Endothelial cell of umbilical vein (primary cell): ENCODE results near the gene VEGFC. TPM values are rescaled to one million over a fixed set of nuclear protein-coding genes. Genes with fewer than 3 reads are reported as not detected.

ENCODE experiments used
- BruUV-seq: library from RNA; stranded (reverse); fragments of 400-500 nt; replicated peaks from 2 replicates; lab custom pipeline; 2021; lab: Mats Ljungman, UMichigan
- CTCF ChIA-PET: fragments of 300-600, 350-600 bp; sonication (Branson Sonifier 250); formaldehyde crosslinking; loops from one replicate; lab custom pipeline; 2021; ENCODE audit warnings: antibody characterized with exemption, inconsistent platforms; lab: Charles Lee
- POLR2A ChIA-PET: fragments of 300-600, 350-600 bp; sonication (Branson Sonifier 250); formaldehyde crosslinking; loops from one replicate; lab custom pipeline; 2021; ENCODE audit warnings: antibody characterized with exemption, inconsistent platforms; lab: Charles Lee
- DNase-seq: peaks from one replicate; pipeline ENCODE4 v3.0.0-alpha.2; 2011; ENCODE audit warnings: low read depth, low spot score
- FAIRE-seq: peaks from 2 replicates; lab custom pipeline; 2011; peaks lifted over from hg19 to GRCh38; lab: Jason Lieb, UNC
- H2AFZ ChIP-seq: 2 replicates; pipeline ENCODE4 v1.6.0; 2012; ENCODE audit warnings: low read depth, low read length, control low read depth, inconsistent platforms
- H3K27ac ChIP-seq: 2 replicates; pipeline ENCODE4 v1.5.1; 2011; ENCODE audit warnings: low read depth, mild to moderate bottlenecking, control low read depth, low read length, moderate library complexity; ENCODE audit not compliant: insufficient read depth
- H3K27me3 ChIP-seq, 2 experiments: 2 replicates each; pipeline versions ENCODE4 v1.6.0 to v1.6.1; 2011; ENCODE audit warnings: low read length in 2 of 2, mixed read lengths in 1 of 2; ENCODE audit not compliant: control insufficient read depth in 2 of 2, insufficient read depth in 2 of 2
- H3K36me3 ChIP-seq, 2 experiments: 2 replicates in 1 of 2; 3 replicates in 1 of 2; pipeline ENCODE4 v1.5.1; 2011; ENCODE audit warnings: low read length in 2 of 2, mild to moderate bottlenecking in 1 of 2, moderate library complexity in 1 of 2; ENCODE audit not compliant: control insufficient read depth in 2 of 2, insufficient read depth in 2 of 2; ENCODE audit errors: extremely low read depth in 1 of 2
- H3K4me1 ChIP-seq: 3 replicates; pipeline ENCODE4 v1.5.1; 2011; ENCODE audit warnings: mild to moderate bottlenecking, low read length; ENCODE audit not compliant: control insufficient read depth, insufficient read depth; ENCODE audit errors: extremely low read depth
- H3K4me2 ChIP-seq: 2 replicates; pipeline ENCODE4 v1.6.1; 2011; ENCODE audit warnings: low read length, control low read depth, mixed read lengths; ENCODE audit not compliant: insufficient read depth
- H3K4me3 ChIP-seq, 3 experiments: fragments of 200-600 bp in 1 of 3; sonication (generic), shearing (Covaris generic) in 1 of 3; replicated peaks in 1 of 3; 2 replicates each; pipeline ENCODE4 v1.5.1; 2011 to 2016; ENCODE audit warnings: control low read depth in 3 of 3, low read length in 3 of 3, mild to moderate bottlenecking in 2 of 3, inconsistent platforms in 1 of 3, low read depth in 1 of 3, moderate library complexity in 1 of 3; ENCODE audit not compliant: insufficient read depth in 1 of 3
- H3K79me2 ChIP-seq: 2 replicates; pipeline ENCODE4 v1.6.0; 2012; ENCODE audit warnings: low read length, inconsistent platforms; ENCODE audit not compliant: control insufficient read depth, insufficient read depth
- H3K9ac ChIP-seq: replicated peaks from 2 replicates; pipeline ENCODE3; 2011; ENCODE audit warnings: low read length, control low read depth; ENCODE audit not compliant: insufficient read depth; ENCODE audit errors: extremely low read depth
- H3K9me1 ChIP-seq: replicated peaks from 3 replicates; pipeline ENCODE4 v1.6.0; 2011; ENCODE audit warnings: mild to moderate bottlenecking, low read length; ENCODE audit not compliant: control insufficient read depth, insufficient read depth; ENCODE audit errors: extremely low read depth
- H3K9me3 ChIP-seq: replicated peaks from 2 replicates; pipeline ENCODE4 v1.5.1; 2012; ENCODE audit warnings: low read length, inconsistent platforms; ENCODE audit not compliant: control insufficient read depth, insufficient read depth
- H4K20me1 ChIP-seq: replicated peaks from 2 replicates; pipeline ENCODE3; 2011; ENCODE audit warnings: mild to moderate bottlenecking, low read length; ENCODE audit not compliant: control insufficient read depth, insufficient read depth; ENCODE audit errors: extremely low read depth
- GATA2 ChIP-seq: IDR thresholded peaks from 2 replicates; pipeline ENCODE4 v1.7.0; 2011; ENCODE audit warnings: low read depth, mild to moderate bottlenecking, moderate library complexity, mixed read lengths, low read length; ENCODE audit not compliant: insufficient read length, insufficient read depth
- JUN ChIP-seq: IDR thresholded peaks from 2 replicates; pipeline ENCODE4 v1.6.1; 2011; ENCODE audit warnings: borderline replicate concordance, low read depth; ENCODE audit not compliant: insufficient read length, insufficient read depth
- MAX ChIP-seq: IDR thresholded peaks from 2 replicates; pipeline ENCODE4 v1.6.1; 2011; ENCODE audit not compliant: insufficient read depth, insufficient read length
- MYC ChIP-seq: IDR thresholded peaks from one replicate; pipeline ENCODE4 v1.6.1; 2011; ENCODE audit warnings: mild to moderate bottlenecking, low read depth, low read length
- POLR2A ChIP-seq: IDR thresholded peaks from 2 replicates; pipeline ENCODE4 v1.6.1; 2012; ENCODE audit warnings: low read depth, mild to moderate bottlenecking, control low read depth, low read length
- POLR2AphosphoS5 ChIP-seq: IDR thresholded peaks from 2 replicates; pipeline ENCODE4 v1.6.1; 2012; ENCODE audit warnings: low read depth, mild to moderate bottlenecking, control low read depth, low read length, moderate library complexity; ENCODE audit not compliant: insufficient read depth
- dilution Hi-C: fragments of 300-500 bp; cut with MboI; formaldehyde crosslinking; loops from one replicate; pipeline ENCODE4 v1.15.0; 2019; ENCODE audit warnings: low sequenced_read_pairs; ENCODE audit not compliant: extremely low pct_ligation_motif_present
- intact Hi-C: fragments of 100-400 bp; cut with micrococcal nuclease; formaldehyde crosslinking; loops from one replicate; pipeline ENCODE4 v1.10.0; 2022
- polyA plus RNA-seq, 4 experiments: library from polyadenylated mRNA; depleted of rRNA in 3 of 4; stranded (reverse) in 3 of 4; unstranded in 1 of 4; fragments of >200 nt; gene quantifications; 2 replicates each; pipeline versions ENCODE4 v1.2.1 to v1.2.3, GENCODE V29; 2011 to 2012; ENCODE audit warnings: missing spikeins in 1 of 4
- total RNA-seq: library from RNA; stranded (reverse); gene quantifications from 2 replicates; pipeline ENCODE4 v1.2.3, GENCODE V29; 2021

VEGFC gene
- total and polyA plus RNA-seq, 2 donors (not counting 3 experiments of a cell fraction or from before 2014, with no cell fraction given): 20.4 to 34.9 TPM

- Histone ChIP-seq H3K9me1 (no peaks in the 10 kb centered on the region), H2AFZ (no peak overlapping the region), H3K36me3 (no peaks in the 10 kb centered on the region), H4K20me1 (no peaks in the 10 kb centered on the region), H3K4me2 (no peak overlapping the region), H3K79me2 (peaks cover 13% of the 10 kb centered on the region), H3K4me3 (no peak overlapping the region), H3K27me3 (no peaks in the 10 kb centered on the region), H3K9me3 (no peaks in the 10 kb centered on the region), H3K27ac (no peak overlapping the region), H3K4me1 (no peaks in the 10 kb centered on the region), H3K9ac (no peak overlapping the region)
- TF ChIP-seq JUN: no peak
- no peak for TF ChIP-seq MAX
- TF ChIP-seq POLR2A: no peak
- no peak for TF ChIP-seq MYC
- no peak for TF ChIP-seq GATA2
- dilution Hi-C loops (no loop called here), intact Hi-C loops (no loop called here)
- CTCF ChIA-PET: interaction anchor here (1.6 kb wide), 1 partner anchor 8 kb away, joined by 5 read pairs; no protein-coding TSS in a partner anchor
- POLR2A ChIA-PET: no interaction called here
- DNase-seq (peak; percentile 30), FAIRE-seq (no peak)
- BruUV-seq: no TSS peak
These were observed 75.5 kb downstream of the VEGFC start for GRCh38 chr4:176717237-176717636.

- peaks cover 36% of the 10 kb centered on the region for H3K4me1 ChIP-seq
- intact Hi-C loops (no loop called here), dilution Hi-C loops (no loop called here)
- peak overlapping the region; percentile 63 for H3K27ac ChIP-seq
- H2AFZ ChIP-seq: no peak overlapping the region
- H3K36me3 ChIP-seq: peaks cover 0 to 4% of the 10 kb centered on the region in 2 experiments
- POLR2A ChIA-PET: interaction anchor here (1.0 kb wide), 1 partner anchor 130 kb away, joined by 3 read pairs; no protein-coding TSS in a partner anchor
- no peaks in the 10 kb centered on the region for H3K9me1 ChIP-seq
- peaks cover 11% of the 10 kb centered on the region for H3K79me2 ChIP-seq
- no peak for TF ChIP-seq GATA2
- no peak for TF ChIP-seq POLR2A
- no peak for TF ChIP-seq MAX
- no peak for TF ChIP-seq POLR2AphosphoS5
- FAIRE-seq (peak; percentile 59), DNase-seq (peak; percentile 70)
- H4K20me1 ChIP-seq: no peaks in the 10 kb centered on the region
- H3K9me3 ChIP-seq: no peaks in the 10 kb centered on the region
- H3K27me3 ChIP-seq: no peaks in the 10 kb centered on the region
- CTCF ChIA-PET: interaction anchor here (1.0 to 2.0 kb wide), 5 partner anchors 9 to 338 kb away, joined by 3 to 14 read pairs (median 3); no protein-coding TSS in a partner anchor
- H3K9ac ChIP-seq: peak overlapping the region; percentile 29
- no peak overlapping the region for H3K4me3 ChIP-seq
- peak overlapping the region; percentile 68 for H3K4me2 ChIP-seq
- BruUV-seq: no TSS peak
These were observed 83.3 kb downstream of the VEGFC start for GRCh38 chr4:176709417-176709816.
